Cardiac septum (tissue), 1 donor: ENCODE measurements around the gene KRTAP9-1. TPM values are rescaled to one million over a fixed set of nuclear protein-coding genes. Genes with fewer than 3 reads are reported as not detected.
"Not testable (repeated sequence)": the region's sequence is repeated elsewhere in the genome, so short reads cannot be mapped to it uniquely, and the experiment has no call there.

ENCODE experiments used
- DNase-seq: peaks from one replicate; pipeline ENCODE4 v3.0.0-alpha.2; 2020; ENCODE audit warnings: low spot score
- intact Hi-C: fragments of 100-400 bp; cut with DNase I; formaldehyde crosslinking; loops from one replicate; pipeline ENCODE4 v1.14.0; 2022
- total RNA-seq: library from RNA; stranded (reverse); fragmentation: NEBNext Ultra II Directional; extraction: Animal tissue kit (Norgen Biotek cat#: 25700); gene quantifications from one replicate; pipeline ENCODE4 v1.2.1, GENCODE V29; 2021
- donor health status: DM: no; HTN: no; CAD: no.

KRTAP9-1 gene
- total RNA-seq, 1 donor from 2014 or later, result not detected

DNA sequence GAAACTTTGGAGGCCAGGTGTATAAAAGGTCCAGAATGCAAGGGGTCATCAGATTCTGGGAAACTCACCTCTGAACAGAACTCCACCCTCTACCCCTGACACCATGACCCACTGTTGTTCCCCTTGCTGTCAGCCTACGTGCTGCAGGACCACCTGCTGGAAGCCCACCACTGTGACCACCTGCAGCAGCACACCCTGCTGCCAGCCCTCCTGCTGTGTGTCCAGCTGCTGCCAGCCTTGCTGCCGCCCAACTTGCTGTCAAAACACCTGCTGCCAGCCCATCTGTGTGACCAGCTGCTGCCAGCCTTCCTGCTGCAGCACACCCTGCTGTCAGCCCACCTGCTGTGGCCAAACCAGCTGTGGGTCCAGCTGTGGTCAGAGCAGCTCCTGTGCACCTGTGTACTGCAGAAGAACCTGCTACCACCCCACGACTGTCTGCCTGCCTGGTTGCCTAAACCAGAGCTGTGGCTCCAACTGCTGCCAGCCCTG lies 48.3 kb downstream of the KRTAP9-1 start, which contains the start of gene KRTAP9-8:
KRTAP9-8 (plus strand) TSS at position 51 of the 489 bp plus-strand sequence; CDS start at position 104, 53 bp downstream.
- intact Hi-C loops, DNase-seq: not testable (repeated sequence)

Other genes starting within 250 kb of the KRTAP9-1 start
- not detected for gene KRT39, start 222.9 kb upstream of the KRTAP9-1 start, total RNA-seq
- not detected for gene KRT40, start 205.6 kb upstream of the KRTAP9-1 start, total RNA-seq
- not detected for gene KRTAP3-3, start 195.7 kb upstream of the KRTAP9-1 start, total RNA-seq
- not detected for gene KRTAP3-2, start 190.0 kb upstream of the KRTAP9-1 start, total RNA-seq
- gene KRTAP3-1, start 180.8 kb upstream of the KRTAP9-1 start, total RNA-seq, result not detected
- gene KRTAP1-5, start 162.7 kb upstream of the KRTAP9-1 start, total RNA-seq, result not detected
- gene KRTAP1-4, start 159.7 kb upstream of the KRTAP9-1 start, total RNA-seq, result not detected
- not detected for gene KRTAP1-3, start 155.0 kb upstream of the KRTAP9-1 start, total RNA-seq
- not detected for gene KRTAP1-1, start 148.4 kb upstream of the KRTAP9-1 start, total RNA-seq
- not detected for gene KRTAP2-1, start 142.6 kb upstream of the KRTAP9-1 start, total RNA-seq
- not detected for gene KRTAP2-2, start 134.7 kb upstream of the KRTAP9-1 start, total RNA-seq
- gene KRTAP2-3, start 129.8 kb upstream of the KRTAP9-1 start, total RNA-seq, result not detected
- gene KRTAP2-4, start 124.0 kb upstream of the KRTAP9-1 start, total RNA-seq, result not detected
- gene KRTAP4-7, start 105.7 kb upstream of the KRTAP9-1 start, total RNA-seq, result not detected
- gene KRTAP4-8, start 91.7 kb upstream of the KRTAP9-1 start, total RNA-seq, result not detected
- gene KRTAP4-16, start 87.7 kb upstream of the KRTAP9-1 start, total RNA-seq, result not detected
- gene KRTAP4-9, start 84.5 kb upstream of the KRTAP9-1 start, total RNA-seq, result not detected
- gene KRTAP4-11, start 71.5 kb upstream of the KRTAP9-1 start, total RNA-seq, result not detected
- gene KRTAP4-12, start 65.7 kb upstream of the KRTAP9-1 start, total RNA-seq, result not detected
- not detected for gene KRTAP4-6, start 49.3 kb upstream of the KRTAP9-1 start, total RNA-seq
- gene KRTAP4-5, start 40.1 kb upstream of the KRTAP9-1 start, total RNA-seq, result not detected
- not detected for gene KRTAP4-4, start 29.1 kb upstream of the KRTAP9-1 start, total RNA-seq
- not detected for gene KRTAP4-3, start 21.7 kb upstream of the KRTAP9-1 start, total RNA-seq
- not detected for gene KRTAP4-2, start 11.7 kb upstream of the KRTAP9-1 start, total RNA-seq
- gene KRTAP4-1, start 5.0 kb upstream of the KRTAP9-1 start, total RNA-seq, result not detected
- not detected for gene KRTAP9-2, start 36.8 kb downstream of the KRTAP9-1 start, total RNA-seq
- not detected for gene KRTAP9-3, start 42.6 kb downstream of the KRTAP9-1 start, total RNA-seq
- not detected for gene KRTAP9-8, start 48.1 kb downstream of the KRTAP9-1 start, total RNA-seq
- not detected for gene KRTAP9-4, start 59.8 kb downstream of the KRTAP9-1 start, total RNA-seq
- gene KRTAP9-9, start 65.5 kb downstream of the KRTAP9-1 start, total RNA-seq, result not detected
- not detected for gene KRTAP9-6, start 75.5 kb downstream of the KRTAP9-1 start, total RNA-seq
- gene KRTAP9-7, start 85.8 kb downstream of the KRTAP9-1 start, total RNA-seq, result not detected
- gene KRTAP29-1, start 113.0 kb downstream of the KRTAP9-1 start, total RNA-seq, result not detected
- gene KRTAP16-1, start 119.4 kb downstream of the KRTAP9-1 start, total RNA-seq, result not detected
- gene KRTAP17-1, start 125.8 kb downstream of the KRTAP9-1 start, total RNA-seq, result not detected
- gene KRT33A, start 160.9 kb downstream of the KRTAP9-1 start, total RNA-seq, result not detected
- not detected for gene KRT33B, start 179.9 kb downstream of the KRTAP9-1 start, total RNA-seq
- not detected for gene KRT34, start 192.4 kb downstream of the KRTAP9-1 start, total RNA-seq
- gene KRT31, start 207.7 kb downstream of the KRTAP9-1 start, total RNA-seq, result not detected
- not detected for gene KRT37, start 234.7 kb downstream of the KRTAP9-1 start, total RNA-seq